Neural crest cell (in vitro differentiated cells): ENCODE results near the gene TNFRSF13B. TPM values are rescaled to one million over a fixed set of nuclear protein-coding genes. Genes with fewer than 3 reads are reported as not detected.
"Not testable (repeated sequence)": the region's sequence is repeated elsewhere in the genome, so short reads cannot be mapped to it uniquely, and the experiment has no call there.

Experiments used
- DNase-seq: peaks from one replicate; pipeline ENCODE4 v3.0.0; 2021; ENCODE audit warnings: low read depth, mixed read lengths, low spot score
- H3K27ac Mint-ChIP-seq: one replicate; pipeline ENCODE4 v1.8.0; 2021; ENCODE audit warnings: mild to moderate bottlenecking, mixed read lengths; ENCODE audit not compliant: unreplicated experiment
- H3K27me3 Mint-ChIP-seq: 2 replicates; pipeline ENCODE4 v1.8.0; 2021; ENCODE audit warnings: low read depth, mild to moderate bottlenecking, mixed read lengths
- H3K36me3 Mint-ChIP-seq: 2 replicates; pipeline ENCODE4 v1.8.0; 2021; ENCODE audit warnings: low read depth, mild to moderate bottlenecking, mixed read lengths
- H3K4me1 Mint-ChIP-seq: 2 replicates; pipeline ENCODE4 v1.8.0; 2021; ENCODE audit warnings: mixed read lengths
- H3K4me3 Mint-ChIP-seq: one replicate; pipeline ENCODE4 v1.8.0; 2021; ENCODE audit warnings: mild to moderate bottlenecking, mixed read lengths
- H3K9me3 Mint-ChIP-seq: 2 replicates; pipeline ENCODE4 v1.8.0; 2021; ENCODE audit warnings: mixed read lengths
- CTCF ChIP-seq: fragments of 200-600 bp; sonication (generic); conservative IDR thresholded peaks from 2 replicates; pipeline ENCODE4 v1.5.0; 2021; ENCODE audit warnings: antibody characterized with exemption, mild to moderate bottlenecking
- total RNA-seq: library from RNA; stranded (reverse); gene quantifications from 2 replicates; pipeline ENCODE4 v1.2.1, GENCODE V29; 2021

TNFRSF13B gene
- total RNA-seq, 1 donor from 2014 or later = not detected

DNA sequence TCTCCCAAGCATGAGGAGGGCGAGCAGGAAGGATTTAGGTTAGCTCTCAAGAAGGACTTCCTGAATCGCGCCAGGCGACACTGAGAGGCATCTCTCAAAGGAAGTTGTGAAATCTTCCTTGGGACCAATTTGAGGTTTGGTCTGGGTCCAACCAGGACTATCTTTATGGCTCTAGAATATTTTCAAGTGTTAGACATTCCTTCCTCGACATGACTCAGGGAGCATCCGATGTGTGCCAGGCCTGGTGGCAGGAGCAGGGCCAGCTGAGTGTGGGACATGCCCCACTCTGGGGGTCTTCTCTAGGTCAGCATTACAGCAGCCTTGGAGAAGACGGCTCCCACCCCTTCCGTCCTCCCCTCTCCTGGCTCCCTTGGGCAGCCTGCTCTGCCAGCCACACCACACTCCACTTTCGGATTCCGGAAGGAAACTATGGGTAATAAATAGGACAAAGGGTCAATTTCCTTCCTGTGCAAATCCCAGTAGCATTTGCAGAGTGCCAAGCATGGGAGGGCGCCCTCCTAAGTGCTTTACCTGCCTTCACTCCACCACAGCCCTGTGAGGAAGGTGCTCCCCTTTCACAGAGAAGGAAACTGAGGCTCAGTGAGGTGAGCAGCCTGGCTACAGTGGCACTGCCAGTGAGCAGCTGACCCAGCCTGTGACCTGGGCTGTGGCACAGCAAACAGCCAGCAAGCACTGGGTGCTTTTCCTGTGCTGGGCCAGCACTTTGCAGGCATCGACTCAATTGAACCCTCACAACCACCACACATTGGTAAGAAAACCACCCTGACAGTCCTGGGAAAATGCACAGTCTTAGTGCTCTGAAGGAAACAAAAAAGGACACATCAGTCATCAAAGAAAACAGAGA, 39.4 kb upstream of the TNFRSF13B start:
- H3K9me3 Mint-ChIP-seq, DNase-seq, H3K4me3 Mint-ChIP-seq, H3K27me3 Mint-ChIP-seq, H3K36me3 Mint-ChIP-seq, H3K4me1 Mint-ChIP-seq, H3K27ac Mint-ChIP-seq: not testable (repeated sequence)

- H3K9me3 Mint-ChIP-seq, H3K36me3 Mint-ChIP-seq, H3K4me1 Mint-ChIP-seq, H3K4me3 Mint-ChIP-seq, H3K27ac Mint-ChIP-seq, H3K27me3 Mint-ChIP-seq, DNase-seq: not testable (repeated sequence)
These were observed 38.7 kb upstream of the TNFRSF13B start for GRCh38 chr17:17010545-17011034.

DNA sequence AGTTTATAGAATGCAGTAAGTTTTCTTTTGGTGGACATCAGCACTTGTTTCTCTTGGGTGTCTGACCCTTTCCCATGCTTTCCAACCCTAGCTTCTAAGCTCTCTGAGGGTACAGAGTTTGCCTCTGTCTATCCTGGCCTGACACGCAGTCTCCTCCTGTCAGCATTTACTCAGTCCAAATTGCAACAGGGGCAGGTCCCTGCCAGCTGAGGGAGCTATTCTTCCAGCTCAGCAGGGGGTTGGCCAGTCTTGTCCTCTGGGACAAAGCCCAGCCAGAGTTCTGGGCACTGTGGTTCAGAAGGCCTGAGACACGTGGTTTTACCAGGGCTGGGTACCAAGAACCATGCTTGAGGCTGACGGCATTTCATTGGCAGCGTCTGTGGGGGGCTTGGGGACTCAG, 38.1 kb upstream of the TNFRSF13B start:
- H3K36me3 Mint-ChIP-seq, H3K4me1 Mint-ChIP-seq, H3K9me3 Mint-ChIP-seq, DNase-seq, H3K27ac Mint-ChIP-seq, H3K27me3 Mint-ChIP-seq, H3K4me3 Mint-ChIP-seq: not testable (repeated sequence)

GRCh38 chr17:17008621-17009397, 36.9 kb upstream of the TNFRSF13B start:
- H3K4me3 Mint-ChIP-seq, H3K27me3 Mint-ChIP-seq, H3K9me3 Mint-ChIP-seq, DNase-seq, H3K36me3 Mint-ChIP-seq, H3K27ac Mint-ChIP-seq, H3K4me1 Mint-ChIP-seq: not testable (repeated sequence)

DNA sequence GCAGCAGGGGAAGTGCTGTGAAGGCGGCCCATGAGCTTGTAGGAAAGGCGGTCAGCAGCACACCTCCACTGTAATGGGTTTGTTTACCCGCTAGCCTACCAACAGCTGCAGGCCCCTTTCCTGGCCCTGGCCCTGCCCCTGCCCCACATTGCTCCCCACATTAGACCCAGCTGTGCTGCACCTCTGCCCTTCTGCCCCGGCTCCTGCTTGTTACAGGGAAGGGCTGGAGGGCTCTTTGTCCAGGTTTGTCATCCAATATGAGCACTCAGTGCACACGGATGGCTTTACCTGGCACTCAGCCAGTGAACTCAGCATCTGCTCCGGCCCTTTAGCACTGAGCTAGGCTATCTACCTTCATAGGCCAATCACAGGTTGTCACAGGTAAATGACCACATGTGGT, 36.0 kb upstream of the TNFRSF13B start:
- not testable (repeated sequence) for H3K27me3 Mint-ChIP-seq, H3K36me3 Mint-ChIP-seq, H3K9me3 Mint-ChIP-seq, DNase-seq, H3K4me1 Mint-ChIP-seq, H3K4me3 Mint-ChIP-seq
- peak overlapping the region; percentile 84 for H3K27ac Mint-ChIP-seq

- not testable (repeated sequence) for H3K4me3 Mint-ChIP-seq, H3K27me3 Mint-ChIP-seq, H3K36me3 Mint-ChIP-seq, H3K27ac Mint-ChIP-seq, H3K9me3 Mint-ChIP-seq, DNase-seq, H3K4me1 Mint-ChIP-seq
These were observed 33.2 kb upstream of the TNFRSF13B start for GRCh38 chr17:17004997-17005614.

- H3K9me3 Mint-ChIP-seq = no peaks in the 10 kb centered on the region
- no peak for TF ChIP-seq CTCF
- DNase-seq = no peak
- no peaks in the 10 kb centered on the region for H3K4me1 Mint-ChIP-seq
- H3K27ac Mint-ChIP-seq = no peak overlapping the region
- no peaks in the 10 kb centered on the region for H3K36me3 Mint-ChIP-seq
- H3K4me3 Mint-ChIP-seq = no peak overlapping the region
- no peaks in the 10 kb centered on the region for H3K27me3 Mint-ChIP-seq
These were observed 32.5 kb upstream of the TNFRSF13B start for GRCh38 chr17:17004251-17004996.

DNA sequence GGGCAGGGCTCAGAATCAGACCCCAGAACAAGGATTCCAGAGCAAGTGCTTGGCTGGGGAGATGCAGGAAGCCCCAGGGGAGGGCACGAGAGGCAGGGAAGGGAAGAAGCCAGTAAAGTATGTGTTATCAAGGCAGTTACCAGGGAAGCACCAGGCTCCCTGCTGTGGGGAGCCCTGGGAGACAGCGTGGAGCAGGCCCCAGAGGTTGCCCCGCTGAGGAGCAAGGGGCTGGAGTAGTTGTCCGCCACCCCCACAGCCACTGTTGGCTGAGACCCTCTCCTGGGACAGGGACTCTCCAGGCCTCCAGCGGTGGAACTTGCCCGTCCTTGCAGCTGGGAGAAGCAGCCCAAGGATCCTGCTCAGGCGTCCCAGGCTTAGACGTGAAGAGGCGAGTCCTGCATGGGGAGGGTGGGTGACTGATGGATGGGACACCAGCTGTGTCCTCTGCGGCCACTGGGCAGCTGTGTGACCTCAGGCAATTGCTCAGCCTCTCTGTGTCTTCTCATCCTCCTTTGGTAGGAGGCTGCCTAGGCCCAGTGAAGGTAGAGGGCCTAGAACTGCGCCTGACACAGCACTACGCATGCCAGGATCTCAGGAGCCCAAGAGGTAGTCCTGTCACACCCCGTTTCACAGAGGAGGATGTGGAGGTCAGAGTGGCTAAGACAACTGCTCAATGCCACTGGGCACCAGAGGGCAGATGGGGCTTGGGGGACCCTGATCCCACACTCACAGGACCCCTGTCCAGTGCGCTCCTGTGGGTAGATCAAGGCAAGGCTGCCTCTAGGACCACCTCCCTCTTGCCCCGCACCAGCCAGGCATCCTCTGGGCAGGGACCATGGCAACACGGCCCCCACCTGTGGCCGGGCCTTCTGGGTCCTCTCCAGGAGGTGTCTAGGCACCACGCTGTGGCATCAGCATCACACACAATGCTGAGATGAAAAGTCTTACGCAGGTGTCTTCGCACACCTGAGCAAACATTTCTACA, 31.1 kb upstream of the TNFRSF13B start:
- H3K27me3 Mint-ChIP-seq, H3K9me3 Mint-ChIP-seq, H3K36me3 Mint-ChIP-seq, H3K4me3 Mint-ChIP-seq, H3K27ac Mint-ChIP-seq, H3K4me1 Mint-ChIP-seq, DNase-seq: not testable (repeated sequence)
